Measurements from ENCODE around the gene C1orf232. TPM values are rescaled to one million over a fixed set of nuclear protein-coding genes. Genes with fewer than 3 reads are reported as not detected.

Gene C1orf232
- total and polyA plus RNA-seq, 4 donors = not detected

DNA sequence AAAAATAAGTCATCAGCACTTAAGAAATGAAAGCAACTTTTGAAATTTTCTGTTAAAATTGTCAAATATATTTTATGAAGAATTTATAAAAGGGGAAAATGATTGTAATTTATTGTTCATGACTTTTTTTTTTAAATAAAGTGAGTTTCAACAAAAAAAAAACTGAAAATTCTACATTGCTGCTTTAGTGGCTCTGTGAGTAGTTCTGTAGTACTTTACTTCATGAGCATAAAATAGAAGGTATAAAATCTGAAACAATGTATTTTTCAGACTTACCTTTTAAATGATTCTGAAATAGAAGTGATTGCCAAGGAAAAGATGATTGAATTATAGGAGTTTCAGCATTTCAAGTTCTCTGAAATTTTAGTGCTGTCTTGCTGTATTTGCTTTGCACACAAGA is 43.4 kb downstream of the C1orf232 start:
- Histone ChIP-seq H3K27ac (ENCODE audit: low read depth in 1 of 2, low read length in 1 of 2) (no peak overlapping the region), H3K27me3 (ENCODE audit: control insufficient read depth in 3 of 3, insufficient read depth in 3 of 3, low read length in 2 of 3) (no peaks in the 10 kb centered on the region), H3K4me3 (no peak overlapping the region), H3K9ac (ENCODE audit: insufficient read depth in 1 of 2, low read length in 2 of 2) (no peak overlapping the region), H3K4me1 (ENCODE audit: control insufficient read depth in 5 of 5, insufficient read depth in 5 of 5, low read length in 5 of 5) (peaks cover 0 to 14% (median 3%) of the 10 kb centered on the region in 5 donors), H3K9me3 (ENCODE audit: control insufficient read depth in 4 of 4, insufficient read depth in 3 of 4, low read length in 3 of 4) (no peaks in the 10 kb centered on the region), H3K36me3 (ENCODE audit: control insufficient read depth in 4 of 4, insufficient read depth in 4 of 4, low read length in 4 of 4) (peaks cover 2 to 13% (median 4%) of the 10 kb centered on the region in 4 donors)
- DNase-seq (no peak), ATAC-seq (ENCODE audit: insufficient read depth, low FRiP score) (no peak)
- TF ChIP-seq, protein P1, sequence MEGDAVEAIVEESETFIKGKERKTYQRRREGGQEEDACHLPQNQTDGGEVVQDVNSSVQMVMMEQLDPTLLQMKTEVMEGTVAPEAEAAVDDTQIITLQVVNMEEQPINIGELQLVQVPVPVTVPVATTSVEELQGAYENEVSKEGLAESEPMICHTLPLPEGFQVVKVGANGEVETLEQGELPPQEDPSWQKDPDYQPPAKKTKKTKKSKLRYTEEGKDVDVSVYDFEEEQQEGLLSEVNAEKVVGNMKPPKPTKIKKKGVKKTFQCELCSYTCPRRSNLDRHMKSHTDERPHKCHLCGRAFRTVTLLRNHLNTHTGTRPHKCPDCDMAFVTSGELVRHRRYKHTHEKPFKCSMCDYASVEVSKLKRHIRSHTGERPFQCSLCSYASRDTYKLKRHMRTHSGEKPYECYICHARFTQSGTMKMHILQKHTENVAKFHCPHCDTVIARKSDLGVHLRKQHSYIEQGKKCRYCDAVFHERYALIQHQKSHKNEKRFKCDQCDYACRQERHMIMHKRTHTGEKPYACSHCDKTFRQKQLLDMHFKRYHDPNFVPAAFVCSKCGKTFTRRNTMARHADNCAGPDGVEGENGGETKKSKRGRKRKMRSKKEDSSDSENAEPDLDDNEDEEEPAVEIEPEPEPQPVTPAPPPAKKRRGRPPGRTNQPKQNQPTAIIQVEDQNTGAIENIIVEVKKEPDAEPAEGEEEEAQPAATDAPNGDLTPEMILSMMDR (IDR thresholded peaks at IDR 0.05; ENCODE audit: control extremely low read depth, extremely low read depth) = no peak

DNA sequence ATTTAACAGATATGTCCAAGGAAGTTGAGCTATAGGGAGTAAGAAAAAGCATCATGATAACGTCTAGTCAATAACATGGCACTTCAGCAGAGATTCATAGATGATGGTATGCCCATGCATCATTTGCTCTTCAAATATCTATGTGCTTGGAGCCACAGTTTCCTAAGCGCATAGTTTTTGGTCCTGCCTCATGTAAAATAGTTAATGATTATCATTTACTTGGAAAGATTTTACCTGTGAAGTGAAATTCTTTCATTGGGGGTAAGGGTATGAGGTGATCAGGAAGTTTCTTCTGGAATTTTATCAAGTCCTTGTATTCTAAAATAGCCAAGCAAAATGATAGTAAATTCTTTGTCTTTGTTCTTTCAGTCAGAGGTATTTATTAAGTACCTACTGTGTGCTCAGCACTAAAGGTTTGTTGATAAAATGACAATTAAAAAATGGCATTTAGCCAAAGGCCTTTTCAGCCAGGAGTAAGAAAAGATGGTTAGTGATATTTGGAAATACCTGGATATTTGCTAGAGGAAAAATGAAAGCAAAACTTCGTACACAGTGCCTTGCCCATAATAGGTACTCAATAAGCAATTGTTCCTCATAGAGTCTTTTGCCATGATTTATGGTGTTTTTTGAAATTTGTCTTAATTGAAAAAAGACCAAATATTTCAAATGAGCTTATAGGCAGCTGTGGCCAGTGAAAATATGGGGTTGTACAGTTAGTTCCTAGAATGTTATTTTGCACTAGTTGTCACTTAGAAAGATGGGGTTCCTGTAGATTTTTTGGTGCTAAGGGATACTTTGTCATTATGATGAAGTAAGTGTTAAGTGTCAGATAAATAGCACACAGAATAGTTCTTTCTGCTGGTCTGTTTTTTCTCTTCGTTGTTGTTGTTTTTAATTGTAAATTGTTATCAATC is 44.1 kb downstream of the C1orf232 start:
- no peak for ATAC-seq (ENCODE audit: insufficient read depth, low FRiP score)
- H3K9ac ChIP-seq (ENCODE audit: insufficient read depth in 1 of 2, low read length in 2 of 2) = no peak overlapping the region
- peaks cover 0 to 14% (median 3%) of the 10 kb centered on the region in 5 donors for H3K4me1 ChIP-seq (ENCODE audit: control insufficient read depth in 5 of 5, insufficient read depth in 5 of 5, low read length in 5 of 5)
- H3K36me3 ChIP-seq (ENCODE audit: control insufficient read depth in 4 of 4, insufficient read depth in 4 of 4, low read length in 4 of 4) = peaks cover 2 to 13% (median 7%) of the 10 kb centered on the region in 4 donors
- H3K27ac ChIP-seq (ENCODE audit: low read depth in 1 of 2, low read length in 1 of 2) = no peak overlapping the region
- TF ChIP-seq, protein P1 (IDR thresholded peaks at IDR 0.05; ENCODE audit: control extremely low read depth, extremely low read depth) = no peak
- WGBS, 2 donors = 64 to 75% methylated on average over 4 of the region's 4 CpGs
- no peaks in the 10 kb centered on the region for H3K9me3 ChIP-seq (ENCODE audit: control insufficient read depth in 4 of 4, insufficient read depth in 3 of 4, low read length in 3 of 4)
- peak in 1 of 3 donors; percentile 16 for DNase-seq
- no peaks in the 10 kb centered on the region for H3K27me3 ChIP-seq (ENCODE audit: control insufficient read depth in 3 of 3, insufficient read depth in 3 of 3, low read length in 2 of 3)
- no peak overlapping the region for H3K4me3 ChIP-seq

DNA sequence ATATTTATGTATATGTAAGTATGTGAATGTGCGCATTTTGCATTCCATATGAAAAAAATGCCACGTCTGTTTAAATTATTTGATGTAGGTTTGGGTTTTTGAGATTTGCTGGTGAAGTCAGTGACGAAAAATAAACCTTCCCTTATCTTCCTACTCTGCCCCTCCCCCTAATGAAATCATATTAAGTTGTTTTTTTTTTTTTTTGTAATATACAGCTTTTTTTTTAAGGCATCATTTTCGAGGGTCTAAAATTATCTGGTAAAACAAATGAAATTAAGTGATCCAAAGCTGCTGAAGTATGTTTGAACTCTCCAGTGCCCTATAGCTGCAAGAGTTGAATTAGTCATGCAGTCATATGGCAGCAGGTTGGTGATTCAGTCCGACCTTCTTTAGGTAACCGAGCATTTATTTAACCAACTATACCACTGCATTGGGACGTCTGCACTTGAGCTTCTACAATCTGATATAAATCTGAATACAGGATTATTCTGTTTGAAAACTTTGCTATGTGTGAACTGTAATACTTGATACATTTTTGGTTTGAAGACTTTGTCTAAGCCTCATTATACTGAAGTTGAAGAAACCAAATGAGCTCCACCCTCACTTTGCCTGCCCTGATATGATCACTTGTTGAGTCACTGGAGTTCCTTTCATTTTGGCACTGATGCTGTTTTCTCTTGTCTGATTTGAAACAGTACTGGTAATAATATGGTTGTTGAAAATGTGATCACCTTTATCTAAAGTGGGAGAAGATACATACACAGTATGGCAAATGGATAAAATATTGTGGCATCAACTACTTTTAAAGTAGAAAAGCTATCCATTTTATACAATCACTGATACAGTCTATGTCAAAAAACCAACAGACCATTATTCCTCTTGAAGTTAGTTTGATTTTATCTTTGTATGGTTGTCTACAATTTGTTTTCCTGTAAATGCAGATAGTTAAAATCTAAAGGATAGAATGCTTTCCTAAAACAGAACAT is 45.5 kb downstream of the C1orf232 start:
- ATAC-seq (ENCODE audit: insufficient read depth, low FRiP score) (no peak), DNase-seq (no peak)
- Histone ChIP-seq H3K27ac (ENCODE audit: low read depth in 1 of 2, low read length in 1 of 2) (peak overlapping the region in 1 of 2 donors; percentile 77), H3K4me1 (ENCODE audit: control insufficient read depth in 5 of 5, insufficient read depth in 5 of 5, low read length in 5 of 5) (peaks cover 0 to 14% (median 3%) of the 10 kb centered on the region in 5 donors), H3K4me3 (no peak overlapping the region), H3K27me3 (ENCODE audit: control insufficient read depth in 3 of 3, insufficient read depth in 3 of 3, low read length in 2 of 3) (no peaks in the 10 kb centered on the region), H3K36me3 (ENCODE audit: control insufficient read depth in 4 of 4, insufficient read depth in 4 of 4, low read length in 4 of 4) (peaks cover 6 to 18% (median 10%) of the 10 kb centered on the region in 4 donors), H3K9me3 (ENCODE audit: control insufficient read depth in 4 of 4, insufficient read depth in 3 of 4, low read length in 3 of 4) (no peaks in the 10 kb centered on the region), H3K9ac (ENCODE audit: insufficient read depth in 1 of 2, low read length in 2 of 2) (no peak overlapping the region)
- WGBS, 2 donors = 75 to 85% methylated on average over 7 of the region's 7 CpGs
- TF ChIP-seq, protein P1 (IDR thresholded peaks at IDR 0.05; ENCODE audit: control extremely low read depth, extremely low read depth) = no peak
